ENCODE data around the gene DTNB. TPM values are rescaled to one million over a fixed set of nuclear protein-coding genes. Genes with fewer than 3 reads are reported as not detected.
"Not testable (repeated sequence)": the region's sequence is repeated elsewhere in the genome, so short reads cannot be mapped to it uniquely, and the experiment has no call there.

DTNB gene
- total RNA-seq, 1 experiment from 2014 or later = 19.6 TPM

DNA sequence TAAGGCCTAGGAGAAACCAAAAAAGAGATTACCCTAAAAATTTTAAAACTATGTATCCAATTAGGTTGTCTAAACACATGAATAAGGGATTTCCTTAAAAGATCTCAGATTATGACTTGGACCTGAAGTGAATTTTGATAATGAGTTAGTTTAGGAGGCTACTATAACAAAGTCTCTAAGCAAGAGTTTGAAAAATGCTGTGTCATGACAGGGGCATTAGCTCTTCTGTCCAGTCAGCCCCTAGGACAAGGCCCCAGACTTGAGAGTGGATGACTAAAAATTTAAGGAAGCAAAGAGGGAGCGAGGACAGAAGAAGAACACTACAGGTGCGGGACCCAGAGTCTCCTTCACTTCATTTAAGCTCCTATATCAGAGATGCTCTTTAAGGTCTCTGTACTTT, 135.9 kb downstream of the DTNB start:
- TF ChIP-seq, protein P1, sequence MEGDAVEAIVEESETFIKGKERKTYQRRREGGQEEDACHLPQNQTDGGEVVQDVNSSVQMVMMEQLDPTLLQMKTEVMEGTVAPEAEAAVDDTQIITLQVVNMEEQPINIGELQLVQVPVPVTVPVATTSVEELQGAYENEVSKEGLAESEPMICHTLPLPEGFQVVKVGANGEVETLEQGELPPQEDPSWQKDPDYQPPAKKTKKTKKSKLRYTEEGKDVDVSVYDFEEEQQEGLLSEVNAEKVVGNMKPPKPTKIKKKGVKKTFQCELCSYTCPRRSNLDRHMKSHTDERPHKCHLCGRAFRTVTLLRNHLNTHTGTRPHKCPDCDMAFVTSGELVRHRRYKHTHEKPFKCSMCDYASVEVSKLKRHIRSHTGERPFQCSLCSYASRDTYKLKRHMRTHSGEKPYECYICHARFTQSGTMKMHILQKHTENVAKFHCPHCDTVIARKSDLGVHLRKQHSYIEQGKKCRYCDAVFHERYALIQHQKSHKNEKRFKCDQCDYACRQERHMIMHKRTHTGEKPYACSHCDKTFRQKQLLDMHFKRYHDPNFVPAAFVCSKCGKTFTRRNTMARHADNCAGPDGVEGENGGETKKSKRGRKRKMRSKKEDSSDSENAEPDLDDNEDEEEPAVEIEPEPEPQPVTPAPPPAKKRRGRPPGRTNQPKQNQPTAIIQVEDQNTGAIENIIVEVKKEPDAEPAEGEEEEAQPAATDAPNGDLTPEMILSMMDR (conservative IDR thresholded peaks at IDR 0.05; ENCODE audit: low read depth, low read length) = no peak
- TF ChIP-seq EZH2 (IDR thresholded peaks at IDR 0.05; ENCODE audit: borderline replicate concordance, low read depth, low read length, poor library complexity, severe bottlenecking) = no peak
- peaks cover 13% of the 10 kb centered on the region for H3K4me1 ChIP-seq (ENCODE audit: insufficient read depth, low read length, poor library complexity, severe bottlenecking)
- H3K36me3 ChIP-seq (ENCODE audit: insufficient read depth, low read length, poor library complexity, severe bottlenecking) = no peaks in the 10 kb centered on the region
- intact Hi-C loops (cut with micrococcal nuclease; ENCODE audit: unreplicated experiment) = no loop called here
- no peak for DNase-seq (ENCODE audit: low spot score)
- H3K27ac ChIP-seq (ENCODE audit: low read depth, low read length, poor library complexity, severe bottlenecking) = no peak overlapping the region
- H3K4me3 ChIP-seq (ENCODE audit: low read depth, low read length, poor library complexity, severe bottlenecking) = no peak overlapping the region
- H3K9me3 ChIP-seq (ENCODE audit: low read depth, low read length, poor library complexity, severe bottlenecking) = no peaks in the 10 kb centered on the region
- H3K27me3 ChIP-seq (replicated peaks; ENCODE audit: insufficient read depth, low read depth, low read length, poor library complexity) = no peaks in the 10 kb centered on the region
- POLR2A ChIA-PET (ENCODE audit: low non-redundant PET) = no interaction called here
- CTCF ChIA-PET = no interaction called here
- BruUV-seq (replicated peaks) = no TSS peak

DNA sequence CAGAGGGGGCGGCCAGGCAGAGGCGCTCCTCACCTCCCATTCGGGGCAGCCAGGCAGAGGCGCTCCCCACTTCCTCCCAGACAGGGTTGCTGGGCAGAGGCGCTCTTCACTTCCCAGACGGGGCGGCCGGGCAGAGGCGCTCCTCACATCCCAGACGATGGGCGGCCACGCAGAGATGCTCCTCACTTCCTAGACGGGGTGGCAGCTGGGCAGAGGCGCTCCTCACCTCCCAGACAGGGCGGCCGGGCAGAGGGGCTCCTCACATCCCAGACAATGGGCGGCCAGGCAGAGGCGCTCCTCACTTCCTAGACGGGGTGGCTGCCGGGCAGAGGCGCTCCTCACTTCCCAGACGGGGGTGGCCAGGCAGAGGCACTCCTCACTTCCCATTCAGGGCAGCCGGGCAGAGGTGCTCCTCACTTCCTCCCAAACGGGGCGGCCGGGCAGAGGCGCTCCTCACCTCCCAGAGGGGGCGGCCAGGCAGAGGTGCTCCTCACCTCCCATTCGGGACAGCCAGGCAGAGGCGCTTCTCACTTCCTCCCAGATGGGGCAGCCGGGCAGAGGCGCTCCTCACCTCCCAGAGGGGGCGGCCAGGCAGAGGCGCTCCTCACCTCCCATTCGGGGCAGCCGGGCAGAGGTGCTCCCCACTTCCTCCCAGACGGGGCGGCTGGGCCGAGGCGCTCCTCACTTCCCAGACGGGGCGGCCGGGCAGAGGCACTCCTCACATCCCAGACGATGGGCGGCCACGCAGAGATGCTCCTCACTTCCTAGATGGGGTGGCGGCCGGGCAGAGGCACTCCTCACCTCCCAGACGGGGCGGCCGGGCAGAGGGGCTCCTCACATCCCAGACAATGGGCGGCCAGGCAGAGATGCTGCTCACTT, 137.7 kb downstream of the DTNB start:
- intact Hi-C loops (cut with micrococcal nuclease; ENCODE audit: unreplicated experiment); H3K4me3 ChIP-seq (ENCODE audit: low read depth, low read length, poor library complexity, severe bottlenecking); CTCF ChIA-PET; H3K9me3 ChIP-seq (ENCODE audit: low read depth, low read length, poor library complexity, severe bottlenecking); H3K27ac ChIP-seq (ENCODE audit: low read depth, low read length, poor library complexity, severe bottlenecking); DNase-seq (ENCODE audit: low spot score); H3K27me3 ChIP-seq (replicated peaks; ENCODE audit: insufficient read depth, low read depth, low read length, poor library complexity); POLR2A ChIA-PET (ENCODE audit: low non-redundant PET); BruUV-seq (replicated peaks); H3K36me3 ChIP-seq (ENCODE audit: insufficient read depth, low read length, poor library complexity, severe bottlenecking): not testable (repeated sequence)
- H3K4me1 ChIP-seq (ENCODE audit: insufficient read depth, low read length, poor library complexity, severe bottlenecking) = peaks cover 13% of the 10 kb centered on the region

DNA sequence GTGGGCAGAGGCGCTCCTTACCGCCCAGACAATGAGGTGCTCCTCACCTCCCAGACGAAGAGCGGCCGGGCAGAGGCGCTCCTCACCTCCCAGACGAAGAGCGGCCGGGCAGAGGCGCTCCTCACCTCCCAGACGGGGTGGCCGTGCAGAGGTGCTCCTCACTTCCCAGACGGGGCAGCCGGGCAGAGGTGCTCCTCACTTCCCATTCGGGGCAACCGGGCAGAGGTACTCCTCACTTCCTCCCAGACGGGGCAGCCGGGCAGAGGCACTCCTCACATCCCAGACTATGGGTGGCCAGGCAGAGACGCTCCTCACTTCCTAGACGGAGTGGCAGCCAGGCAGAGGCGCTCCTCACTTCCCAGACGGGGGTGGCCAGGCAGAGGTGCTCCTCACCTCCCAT, 138.4 kb downstream of the DTNB start:
- H3K27me3 ChIP-seq (replicated peaks; ENCODE audit: insufficient read depth, low read depth, low read length, poor library complexity); CTCF ChIA-PET; H3K9me3 ChIP-seq (ENCODE audit: low read depth, low read length, poor library complexity, severe bottlenecking); DNase-seq (ENCODE audit: low spot score); H3K27ac ChIP-seq (ENCODE audit: low read depth, low read length, poor library complexity, severe bottlenecking); intact Hi-C loops (cut with micrococcal nuclease; ENCODE audit: unreplicated experiment); POLR2A ChIA-PET (ENCODE audit: low non-redundant PET); H3K4me3 ChIP-seq (ENCODE audit: low read depth, low read length, poor library complexity, severe bottlenecking); H3K36me3 ChIP-seq (ENCODE audit: insufficient read depth, low read length, poor library complexity, severe bottlenecking); BruUV-seq (replicated peaks): not testable (repeated sequence)
- H3K4me1 ChIP-seq (ENCODE audit: insufficient read depth, low read length, poor library complexity, severe bottlenecking) = peaks cover 13% of the 10 kb centered on the region

DNA sequence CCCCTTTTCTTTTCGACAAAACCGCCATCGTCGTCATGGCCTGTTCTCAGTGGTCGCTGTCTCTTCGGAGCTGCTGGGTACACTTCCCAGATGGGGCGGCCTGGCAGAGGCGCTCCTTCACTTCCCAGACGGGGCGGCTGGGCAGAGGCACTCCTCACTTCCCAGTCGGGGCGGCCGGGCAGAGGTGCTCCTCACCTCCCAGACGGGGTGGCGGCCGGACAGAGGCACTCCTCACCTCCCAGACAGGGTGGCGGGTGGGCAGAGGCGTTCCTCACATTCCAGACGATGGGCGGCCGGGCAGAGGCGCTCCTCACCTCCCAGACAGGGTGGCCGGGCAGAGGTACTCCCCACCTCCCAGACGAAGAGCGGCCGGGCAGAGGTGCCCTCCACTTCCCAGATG, 138.9 kb downstream of the DTNB start:
- no TSS peak for BruUV-seq (replicated peaks)
- H3K27me3 ChIP-seq (replicated peaks; ENCODE audit: insufficient read depth, low read depth, low read length, poor library complexity) = no peaks in the 10 kb centered on the region
- H3K36me3 ChIP-seq (ENCODE audit: insufficient read depth, low read length, poor library complexity, severe bottlenecking) = no peaks in the 10 kb centered on the region
- POLR2A ChIA-PET (ENCODE audit: low non-redundant PET) = no interaction called here
- H3K4me1 ChIP-seq (ENCODE audit: insufficient read depth, low read length, poor library complexity, severe bottlenecking) = peaks cover 9% of the 10 kb centered on the region
- DNase-seq (ENCODE audit: low spot score) = no peak
- intact Hi-C loops (cut with micrococcal nuclease; ENCODE audit: unreplicated experiment) = no loop called here
- no peak overlapping the region for H3K4me3 ChIP-seq (ENCODE audit: low read depth, low read length, poor library complexity, severe bottlenecking)
- H3K9me3 ChIP-seq (ENCODE audit: low read depth, low read length, poor library complexity, severe bottlenecking) = no peaks in the 10 kb centered on the region
- TF ChIP-seq, protein P1 (conservative IDR thresholded peaks at IDR 0.05; ENCODE audit: low read depth, low read length) = no peak
- no peak overlapping the region for H3K27ac ChIP-seq (ENCODE audit: low read depth, low read length, poor library complexity, severe bottlenecking)
- CTCF ChIA-PET = no interaction called here

DNA sequence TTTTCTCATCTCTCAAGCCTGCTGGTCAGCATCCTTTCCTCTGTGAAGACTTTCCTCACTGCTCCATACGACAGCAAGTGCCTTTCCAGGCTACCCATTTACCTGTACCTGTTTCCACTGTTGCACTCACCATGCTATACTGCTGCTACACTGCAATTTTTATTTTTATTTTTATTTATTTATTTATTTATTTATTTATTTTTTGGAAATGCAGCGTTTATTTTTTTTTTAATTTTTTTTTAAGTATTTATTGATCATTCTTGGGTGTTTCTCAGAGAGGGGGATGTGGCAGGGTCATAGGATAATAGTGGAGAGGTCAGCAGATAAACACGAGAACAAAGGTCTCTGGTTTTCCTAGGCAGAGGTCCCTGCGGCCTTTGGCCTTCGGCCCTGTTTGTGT, 139.6 kb downstream of the DTNB start:
- intact Hi-C loops (cut with micrococcal nuclease; ENCODE audit: unreplicated experiment); H3K36me3 ChIP-seq (ENCODE audit: insufficient read depth, low read length, poor library complexity, severe bottlenecking); CTCF ChIA-PET; POLR2A ChIA-PET (ENCODE audit: low non-redundant PET); H3K4me1 ChIP-seq (ENCODE audit: insufficient read depth, low read length, poor library complexity, severe bottlenecking); H3K4me3 ChIP-seq (ENCODE audit: low read depth, low read length, poor library complexity, severe bottlenecking); BruUV-seq (replicated peaks); DNase-seq (ENCODE audit: low spot score); H3K27ac ChIP-seq (ENCODE audit: low read depth, low read length, poor library complexity, severe bottlenecking); H3K9me3 ChIP-seq (ENCODE audit: low read depth, low read length, poor library complexity, severe bottlenecking); H3K27me3 ChIP-seq (replicated peaks; ENCODE audit: insufficient read depth, low read depth, low read length, poor library complexity): not testable (repeated sequence)

Measured in A673 (cell line).